HEK293T (cell line): ENCODE results near the gene SERGEF.

Source experiments
- BHLHE40 ChIP-seq: fragments of 450-650 bp; IDR thresholded peaks from 2 replicates; pipeline ENCODE4 v1.6.1; 2016; ENCODE audit warnings: mild to moderate bottlenecking, moderate library complexity, borderline replicate concordance
- ELF4 ChIP-seq: fragments of 450-650 bp; IDR thresholded peaks from 2 replicates; pipeline ENCODE4 v1.6.1; 2017; ENCODE audit warnings: antibody characterized with exemption
- FOXM1 ChIP-seq: fragments of 450-650 bp; IDR thresholded peaks from 2 replicates; pipeline ENCODE4 v1.6.1; 2017; ENCODE audit warnings: mild to moderate bottlenecking, borderline replicate concordance
- HDGF ChIP-seq: fragments of 450-650 bp; IDR thresholded peaks from 2 replicates; pipeline ENCODE4 v1.6.1; 2017; ENCODE audit warnings: antibody characterized with exemption, borderline replicate concordance
- SP1 ChIP-seq: fragments of 450-650 bp; IDR thresholded peaks from 2 replicates; pipeline ENCODE4 v1.6.1; 2017
- SUZ12 ChIP-seq: fragments of 450-650 bp; IDR thresholded peaks from 2 replicates; pipeline ENCODE4 v1.6.1; 2016; ENCODE audit warnings: mild to moderate bottlenecking
- ZNF384 ChIP-seq: fragments of 450-650 bp; IDR thresholded peaks from 2 replicates; pipeline ENCODE4 v1.6.1; 2016

GRCh38 chr11:17936790-17937189, 76.1 kb downstream of the SERGEF start:
- no peak for TF ChIP-seq HDGF
- TF ChIP-seq BHLHE40, result no peak
- no peak for TF ChIP-seq ELF4
- TF ChIP-seq SUZ12, result no peak
- TF ChIP-seq SP1, result no peak
- no peak for TF ChIP-seq FOXM1
- TF ChIP-seq ZNF384, result no peak
